Measurements from ENCODE around the gene EIF2S2.

EIF2S2 gene

DNA sequence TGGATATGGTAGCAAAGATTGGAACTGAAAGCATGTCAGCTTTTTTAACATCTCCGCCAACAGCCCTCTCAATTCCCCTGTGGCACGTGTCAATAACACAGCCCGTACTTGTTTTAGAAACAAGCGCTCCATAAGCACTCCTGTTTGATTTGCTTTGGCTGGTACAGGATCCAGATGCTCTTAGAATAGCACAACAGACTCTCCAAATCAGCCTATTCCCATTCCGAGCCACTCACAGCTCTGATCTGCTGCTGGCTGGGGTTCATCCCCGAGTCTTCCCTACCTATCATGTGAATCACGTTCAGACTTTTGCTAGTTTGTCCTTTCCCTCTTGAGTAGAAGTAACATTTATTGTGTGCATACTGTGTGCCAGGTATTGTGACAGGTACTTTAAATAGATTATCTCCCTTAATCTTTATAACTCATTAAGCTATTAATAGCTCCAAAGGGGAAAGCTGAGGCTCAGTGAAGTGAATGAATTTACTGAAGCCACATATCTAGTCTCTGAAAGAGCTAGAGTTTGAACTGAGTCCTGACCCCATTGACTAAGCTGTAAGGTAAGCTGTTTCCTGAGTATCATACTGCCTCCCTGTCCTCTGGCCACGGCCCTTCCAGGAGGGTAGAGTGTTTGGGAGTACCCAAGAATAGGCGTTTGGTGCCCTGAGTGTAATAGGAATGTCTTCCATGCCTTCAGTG, 71.6 kb downstream of the EIF2S2 start:
- ATAC-seq, result no peak
- TF ChIP-seq SNAI2 (CRISPR knock-in tag; IDR thresholded peaks at IDR 0.05) (no peak), ARNTL (CRISPR knock-in tag; IDR thresholded peaks at IDR 0.05; ENCODE audit: borderline replicate concordance, low read depth) (no peak), TCF4 (CRISPR knock-in tag; IDR thresholded peaks at IDR 0.05; ENCODE audit: borderline replicate concordance) (no peak), ESRRG (CRISPR knock-in tag; IDR thresholded peaks at IDR 0.05) (no peak), CSRNP3 (CRISPR knock-in tag; IDR thresholded peaks at IDR 0.05) (no peak), RARB (CRISPR knock-in tag; IDR thresholded peaks at IDR 0.05) (no peak), ZNF565 (CRISPR knock-in tag; conservative IDR thresholded peaks at IDR 0.05; ENCODE audit: low read depth) (no peak), ZFP3 (CRISPR knock-in tag; IDR thresholded peaks at IDR 0.05) (no peak), PPARA (CRISPR knock-in tag; IDR thresholded peaks at IDR 0.05; ENCODE audit: borderline replicate concordance) (no peak), BACH2 (CRISPR knock-in tag; IDR thresholded peaks at IDR 0.05; ENCODE audit: borderline replicate concordance) (no peak), CSDC2 (CRISPR knock-in tag; IDR thresholded peaks at IDR 0.05) (no peak), ZC3H10 (CRISPR knock-in tag; IDR thresholded peaks at IDR 0.05) (no peak), POU6F1 (CRISPR knock-in tag; IDR thresholded peaks at IDR 0.05; ENCODE audit: borderline replicate concordance, low read depth) (no peak), OSR1 (CRISPR knock-in tag; IDR thresholded peaks at IDR 0.05) (no peak), ZNF70 (CRISPR knock-in tag; IDR thresholded peaks at IDR 0.05) (no peak), GLIS3 (CRISPR knock-in tag; IDR thresholded peaks at IDR 0.05) (no peak), ZNF8 (CRISPR knock-in tag; IDR thresholded peaks at IDR 0.05) (no peak)
- TF ChIP-seq, protein P1, sequence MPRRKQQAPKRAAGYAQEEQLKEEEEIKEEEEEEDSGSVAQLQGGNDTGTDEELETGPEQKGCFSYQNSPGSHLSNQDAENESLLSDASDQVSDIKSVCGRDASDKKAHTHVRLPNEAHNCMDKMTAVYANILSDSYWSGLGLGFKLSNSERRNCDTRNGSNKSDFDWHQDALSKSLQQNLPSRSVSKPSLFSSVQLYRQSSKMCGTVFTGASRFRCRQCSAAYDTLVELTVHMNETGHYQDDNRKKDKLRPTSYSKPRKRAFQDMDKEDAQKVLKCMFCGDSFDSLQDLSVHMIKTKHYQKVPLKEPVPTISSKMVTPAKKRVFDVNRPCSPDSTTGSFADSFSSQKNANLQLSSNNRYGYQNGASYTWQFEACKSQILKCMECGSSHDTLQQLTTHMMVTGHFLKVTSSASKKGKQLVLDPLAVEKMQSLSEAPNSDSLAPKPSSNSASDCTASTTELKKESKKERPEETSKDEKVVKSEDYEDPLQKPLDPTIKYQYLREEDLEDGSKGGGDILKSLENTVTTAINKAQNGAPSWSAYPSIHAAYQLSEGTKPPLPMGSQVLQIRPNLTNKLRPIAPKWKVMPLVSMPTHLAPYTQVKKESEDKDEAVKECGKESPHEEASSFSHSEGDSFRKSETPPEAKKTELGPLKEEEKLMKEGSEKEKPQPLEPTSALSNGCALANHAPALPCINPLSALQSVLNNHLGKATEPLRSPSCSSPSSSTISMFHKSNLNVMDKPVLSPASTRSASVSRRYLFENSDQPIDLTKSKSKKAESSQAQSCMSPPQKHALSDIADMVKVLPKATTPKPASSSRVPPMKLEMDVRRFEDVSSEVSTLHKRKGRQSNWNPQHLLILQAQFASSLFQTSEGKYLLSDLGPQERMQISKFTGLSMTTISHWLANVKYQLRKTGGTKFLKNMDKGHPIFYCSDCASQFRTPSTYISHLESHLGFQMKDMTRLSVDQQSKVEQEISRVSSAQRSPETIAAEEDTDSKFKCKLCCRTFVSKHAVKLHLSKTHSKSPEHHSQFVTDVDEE (CRISPR knock-in tag; IDR thresholded peaks at IDR 0.05), result no peak
- TF ChIP-seq, protein P2, sequence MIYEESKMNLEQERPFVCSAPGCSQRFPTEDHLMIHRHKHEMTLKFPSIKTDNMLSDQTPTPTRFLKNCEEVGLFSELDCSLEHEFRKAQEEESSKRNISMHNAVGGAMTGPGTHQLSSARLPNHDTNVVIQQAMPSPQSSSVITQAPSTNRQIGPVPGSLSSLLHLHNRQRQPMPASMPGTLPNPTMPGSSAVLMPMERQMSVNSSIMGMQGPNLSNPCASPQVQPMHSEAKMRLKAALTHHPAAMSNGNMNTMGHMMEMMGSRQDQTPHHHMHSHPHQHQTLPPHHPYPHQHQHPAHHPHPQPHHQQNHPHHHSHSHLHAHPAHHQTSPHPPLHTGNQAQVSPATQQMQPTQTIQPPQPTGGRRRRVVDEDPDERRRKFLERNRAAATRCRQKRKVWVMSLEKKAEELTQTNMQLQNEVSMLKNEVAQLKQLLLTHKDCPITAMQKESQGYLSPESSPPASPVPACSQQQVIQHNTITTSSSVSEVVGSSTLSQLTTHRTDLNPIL (CRISPR knock-in tag; IDR thresholded peaks at IDR 0.05; ENCODE audit: low read depth), result no peak

Data from SK-N-SH treated with all-trans-retinoic acid at 6 μM for 48 hours (cell line).